H1 (cell line): ENCODE measurements around the gene SNCAIP. TPM values are rescaled to one million over a fixed set of nuclear protein-coding genes. Genes with fewer than 3 reads are reported as not detected.

ENCODE experiments used
- CTCF ChIA-PET: fragments of 300-600 bp; sonication (Branson Sonifier 250); formaldehyde crosslinking; loops from one replicate; lab custom pipeline; 2021; ENCODE audit not compliant: partially characterized antibody; lab: Charles Lee
- POLR2A ChIA-PET: fragments of 300-600 bp; sonication (Branson Sonifier 250); formaldehyde crosslinking; loops from one replicate; lab custom pipeline; 2021; ENCODE audit warnings: inconsistent platforms; ENCODE audit not compliant: partially characterized antibody; lab: Charles Lee
- DNase-seq, 2 experiments: peaks; one replicate each; pipeline versions ENCODE4 v3.0.0 to v3.0.0-alpha.2; 2010 to 2022; ENCODE audit warnings: low spot score in 2 of 2, low read depth in 1 of 2, mixed read lengths in 1 of 2
- FAIRE-seq: peaks from 2 replicates; lab custom pipeline; 2011; peaks lifted over from hg19 to GRCh38; lab: Jason Lieb, UNC
- H2AFZ ChIP-seq: 2 replicates; pipeline ENCODE4 v1.8.1; 2012; ENCODE audit warnings: low read length, inconsistent platforms
- H2AK5ac ChIP-seq: 2 replicates; pipeline ENCODE4 v1.6.1; 2013; ENCODE audit warnings: low read depth, low read length
- H2BK120ac ChIP-seq: replicated peaks from 2 replicates; pipeline ENCODE3; 2013; ENCODE audit warnings: low read depth, low read length, inconsistent platforms
- H2BK12ac ChIP-seq: 2 replicates; pipeline ENCODE4 v1.6.1; 2013; ENCODE audit warnings: low read depth, low read length
- H2BK15ac ChIP-seq: 2 replicates; pipeline ENCODE4 v1.6.1; 2013; ENCODE audit warnings: low read length
- H2BK20ac ChIP-seq: 2 replicates; pipeline ENCODE4 v1.6.1; 2013; ENCODE audit warnings: low read length
- H2BK5ac ChIP-seq: 2 replicates; pipeline ENCODE4 v1.6.1; 2013; ENCODE audit warnings: low read depth, low read length
- H3K14ac ChIP-seq: 2 replicates; pipeline ENCODE4 v1.6.1; 2013; ENCODE audit warnings: inconsistent platforms; ENCODE audit not compliant: insufficient read length
- H3K18ac ChIP-seq: 2 replicates; pipeline ENCODE4 v1.6.1; 2013; ENCODE audit warnings: low read length; ENCODE audit errors: extremely low read depth
- H3K23ac ChIP-seq: 2 replicates; pipeline ENCODE4 v1.6.1; 2013; ENCODE audit warnings: inconsistent platforms; ENCODE audit not compliant: insufficient read length
- H3K23me2 ChIP-seq: 2 replicates; pipeline ENCODE4 v1.6.1; 2013; ENCODE audit warnings: low read depth, low read length
- H3K27ac ChIP-seq: 2 replicates; pipeline ENCODE4 v1.6.1; 2011; ENCODE audit warnings: low read depth, low read length, inconsistent platforms
- H3K27me3 ChIP-seq, 4 experiments: replicated peaks in 1 of 4; 1 replicate in 1 of 4; 2 replicates in 3 of 4; pipeline versions ENCODE4 v1.6.1 to v1.8.1; 2011 to 2013; ENCODE audit warnings: low read length in 3 of 4, mild to moderate bottlenecking in 3 of 4, inconsistent platforms in 2 of 4, mixed read lengths in 2 of 4, moderate library complexity in 1 of 4; ENCODE audit not compliant: control insufficient read depth in 3 of 4, insufficient read depth in 3 of 4; ENCODE audit errors: extremely low read depth in 1 of 4
- H3K36me3 ChIP-seq, 4 experiments: 2 replicates each; pipeline versions ENCODE4 v1.6.1 to v1.8.1; 2011 to 2013; ENCODE audit warnings: mild to moderate bottlenecking in 4 of 4, low read length in 3 of 4, moderate library complexity in 2 of 4, control low read depth in 1 of 4, inconsistent platforms in 1 of 4; ENCODE audit not compliant: insufficient read depth in 4 of 4, control insufficient read depth in 2 of 4
- H3K4ac ChIP-seq: replicated peaks from 2 replicates; pipeline ENCODE3; 2013; ENCODE audit warnings: low read length, low read depth, mixed read lengths, inconsistent platforms; ENCODE audit not compliant: insufficient read length
- H3K4me1 ChIP-seq, 4 experiments: replicated peaks in 1 of 4; 1 replicate in 1 of 4; 2 replicates in 3 of 4; pipeline versions ENCODE4 v1.6.1 to v1.8.1; 2011 to 2013; ENCODE audit warnings: low read length in 3 of 4, inconsistent platforms in 2 of 4, mixed read lengths in 1 of 4; ENCODE audit not compliant: insufficient read depth in 4 of 4, control insufficient read depth in 3 of 4
- H3K4me2 ChIP-seq, 2 experiments: 2 replicates each; pipeline versions ENCODE4 v1.6.1 to v1.8.1; 2011 to 2013; ENCODE audit warnings: low read depth in 2 of 2, low read length in 2 of 2, control low read depth in 1 of 2, inconsistent platforms in 1 of 2, mild to moderate bottlenecking in 1 of 2; ENCODE audit not compliant: insufficient read depth in 1 of 2
- H3K4me3 ChIP-seq, 4 experiments: fragments of 200-600, 300-600 bp in 1 of 4; sonication (generic), shearing (Covaris generic), sonication (Bioruptor Twin) in 1 of 4; 2 replicates each; pipeline versions ENCODE4 v1.5.1 to v1.8.1; 2011 to 2016; ENCODE audit warnings: low read length in 4 of 4, low read depth in 3 of 4, control low read depth in 2 of 4, inconsistent platforms in 2 of 4, mild to moderate bottlenecking in 2 of 4, mixed read lengths in 1 of 4, moderate library complexity in 1 of 4; ENCODE audit not compliant: insufficient read depth in 2 of 4; ENCODE audit errors: extremely low read depth in 1 of 4
- H3K56ac ChIP-seq: replicated peaks from 2 replicates; pipeline ENCODE3; 2013; ENCODE audit warnings: low read depth, mild to moderate bottlenecking, mixed read lengths, low read length, inconsistent platforms; ENCODE audit not compliant: insufficient read length
- H3K79me1 ChIP-seq: 2 replicates; pipeline ENCODE4 v1.6.1; 2013; ENCODE audit warnings: low read depth, low read length, control low read depth
- H3K79me2 ChIP-seq, 2 experiments: 2 replicates each; pipeline versions ENCODE4 v1.6.1 to v1.8.1; 2012 to 2013; ENCODE audit warnings: low read length in 2 of 2, mild to moderate bottlenecking in 2 of 2, inconsistent platforms in 1 of 2; ENCODE audit not compliant: insufficient read depth in 2 of 2, control insufficient read depth in 1 of 2
- H3K9ac ChIP-seq, 4 experiments: replicated peaks in 1 of 4; 1 replicate in 1 of 4; 2 replicates in 3 of 4; pipeline versions ENCODE4 v1.6.1 to v1.8.1; 2011 to 2013; ENCODE audit warnings: low read depth in 3 of 4, low read length in 3 of 4, control low read depth in 2 of 4, mild to moderate bottlenecking in 2 of 4, moderate library complexity in 2 of 4, inconsistent platforms in 1 of 4; ENCODE audit errors: extremely low read depth in 1 of 4
- H3K9me3 ChIP-seq, 2 experiments: 2 replicates each; pipeline versions ENCODE4 v1.6.1 to v1.8.1; 2012 to 2013; ENCODE audit warnings: mild to moderate bottlenecking in 2 of 2, moderate library complexity in 2 of 2, control low read depth in 1 of 2, inconsistent platforms in 1 of 2, low read depth in 1 of 2, low read length in 1 of 2, mixed read lengths in 1 of 2; ENCODE audit not compliant: insufficient read depth in 2 of 2
- H4K20me1 ChIP-seq, 2 experiments: replicated peaks in 1 of 2; 2 replicates each; pipeline versions ENCODE3 to v1.8.1; 2011 to 2013; ENCODE audit warnings: inconsistent platforms in 2 of 2, low read length in 2 of 2, mild to moderate bottlenecking in 1 of 2; ENCODE audit not compliant: insufficient read depth in 2 of 2, control insufficient read depth in 1 of 2
- H4K5ac ChIP-seq: 2 replicates; pipeline ENCODE4 v1.6.1; 2013; ENCODE audit warnings: low read length, low read depth, mixed read lengths, inconsistent platforms; ENCODE audit not compliant: insufficient read length
- H4K8ac ChIP-seq: 2 replicates; pipeline ENCODE4 v1.8.0; 2013; ENCODE audit warnings: mild to moderate bottlenecking, moderate library complexity, low read length, inconsistent platforms; ENCODE audit not compliant: insufficient read depth; ENCODE audit errors: extremely low read depth
- H4K91ac ChIP-seq: replicated peaks from 2 replicates; pipeline ENCODE3; 2013; ENCODE audit warnings: low read length, mixed read lengths, inconsistent platforms; ENCODE audit not compliant: insufficient read length
- BCL11A ChIP-seq, 2 experiments: IDR thresholded peaks; one replicate each; pipeline ENCODE4 v1.6.1; 2011; ENCODE audit warnings: low read depth in 2 of 2, low read length in 2 of 2, mild to moderate bottlenecking in 2 of 2
- CBX8 ChIP-seq: fragments of 300-800, 300-1000 bp; sonication (generic); IDR thresholded peaks from 2 replicates; pipeline ENCODE4 v1.7.1; 2016; ENCODE audit warnings: low read depth, low read length, borderline replicate concordance
- EP300 ChIP-seq, 2 experiments: IDR thresholded peaks; 1 replicate in 1 of 2; 2 replicates in 1 of 2; pipeline ENCODE4 v1.6.1; 2011 to 2012; ENCODE audit warnings: low read depth in 2 of 2, low read length in 2 of 2, mild to moderate bottlenecking in 2 of 2, borderline replicate concordance in 1 of 2, inconsistent platforms in 1 of 2, moderate library complexity in 1 of 2
- HDAC2 ChIP-seq, 2 experiments: fragments of 300-600 bp in 1 of 2; sonication (generic) in 1 of 2; IDR thresholded peaks; 2 replicates each; pipeline ENCODE4 v1.6.1; 2011 to 2012; ENCODE audit warnings: low read depth in 2 of 2, low read length in 2 of 2, mild to moderate bottlenecking in 2 of 2, moderate library complexity in 2 of 2, borderline replicate concordance in 1 of 2, inconsistent platforms in 1 of 2
- SAP30 ChIP-seq: fragments of 300-600 bp; sonication (generic); IDR thresholded peaks from 2 replicates; pipeline ENCODE4 v1.7.1; 2012; ENCODE audit warnings: low read length, moderate library complexity, mild to moderate bottlenecking, inconsistent platforms; ENCODE audit not compliant: insufficient read depth, insufficient replicate concordance
- SIN3A ChIP-seq, 2 experiments: IDR thresholded peaks in 1 of 2; conservative IDR thresholded peaks in 1 of 2; 2 replicates each; pipeline ENCODE4 v1.6.1; 2011 to 2012; ENCODE audit warnings: low read length in 2 of 2, improper control_type of control experiment in 1 of 2, low read depth in 1 of 2, mild to moderate bottlenecking in 1 of 2
- TCF12 ChIP-seq: IDR thresholded peaks from 2 replicates; pipeline ENCODE4 v1.6.1; 2011; ENCODE audit warnings: low read depth, mild to moderate bottlenecking, low read length
- WGBS, 2 experiments: shearing (Covaris generic) in 1 of 2; methylation state at CpG; one replicate each; pipeline versions ENCODE4 v1.1.6 to v1.1.7; 2013 to 2015; ENCODE audit warnings: low lambda C conversion rate in 2 of 2, mixed read lengths in 2 of 2, inconsistent platforms in 1 of 2, low coverage in 1 of 2, missing lambda C conversion rate in 1 of 2; ENCODE audit not compliant: insufficient replicate concordance in 2 of 2, insufficient coverage in 1 of 2, insufficient read length in 1 of 2; ENCODE audit errors: extremely low coverage in 1 of 2, missing lambda C conversion rate in 1 of 2; 5-methylcytosine and 5-hydroxymethylcytosine counted together
- polyA plus RNA-seq, 7 experiments: library from polyadenylated mRNA; depleted of rRNA in 3 of 7; stranded (reverse) in 5 of 7; unstranded in 2 of 7; fragments of >200 nt in 5 of 7; fragments of 200-250 nt in 2 of 7; gene quantifications; 1 replicate in 5 of 7; 2 replicates in 1 of 7; 4 replicates in 1 of 7; pipeline versions ENCODE4 v1.2.1 to v1.2.3, GENCODE V29; 2011 to 2013; ENCODE audit warnings: missing spikeins in 2 of 7, mixed read lengths in 2 of 7
- total RNA-seq: library from RNA; stranded (reverse); fragmentation: NEBNext Ultra II Directional; extraction: Animal tissue kit (Norgen Biotek cat#: 25700); gene quantifications from 2 replicates; pipeline ENCODE4 v1.2.1, GENCODE V29; 2021
- TF ChIP-seq, protein P1 (sequence below): IDR thresholded peaks from 2 replicates; pipeline ENCODE4 v1.6.1; 2011; ENCODE audit warnings: low read length, improper control_type of control experiment

The SNCAIP gene
- total and polyA plus RNA-seq, 2 of the 8 experiments (the other 6 are each of a cell fraction or from before 2014, with no cell fraction given): 3.9 to 9.0 TPM

GRCh38 chr5:122413722-122414121 is 101.7 kb downstream of the SNCAIP start:
- Histone ChIP-seq H4K5ac (no peak overlapping the region), H2AFZ (no peak overlapping the region), H3K27ac (no peak overlapping the region), H3K56ac (no peak overlapping the region), H2BK120ac (no peak overlapping the region), H4K20me1 (no peaks in the 10 kb centered on the region), H3K79me1 (no peaks in the 10 kb centered on the region; the same call in 1 of the 2 replicates), H2AK5ac (no peak overlapping the region), H4K91ac (no peak overlapping the region), H3K18ac (no peak overlapping the region), H2BK20ac (no peak overlapping the region), H2BK15ac (no peak overlapping the region), H3K36me3 (no peaks in the 10 kb centered on the region), H2BK5ac (no peak overlapping the region), H3K79me2 (no peaks in the 10 kb centered on the region), H3K4me1 (peaks cover 0 to 2% (median 1%) of the 10 kb centered on the region in 4 experiments; a peak in 2 of 7 replicates), H4K8ac (no peak overlapping the region), H3K23me2 (no peaks in the 10 kb centered on the region), H3K4me2 (no peak overlapping the region), H3K27me3 (no peaks in the 10 kb centered on the region), H3K23ac (no peak overlapping the region), H3K4me3 (no peak overlapping the region), H2BK12ac (no peak overlapping the region), H3K4ac (no peak overlapping the region), H3K9me3 (no peaks in the 10 kb centered on the region), H3K9ac (no peak overlapping the region), H3K14ac (no peak overlapping the region)
- CTCF ChIA-PET: interaction anchor here (0.6 to 3.8 kb wide), 15 partner anchors 10 to 504 kb away, joined by 3 to 21 read pairs (median 3); no protein-coding TSS in a partner anchor
- 100% methylated on average over 3 of the region's 3 CpGs; no CpG with 5 or more reads in 1 of the 2 experiments for WGBS, 2 experiments
- POLR2A ChIA-PET: interaction anchor here (0.6 kb wide), 1 partner anchor 105 kb away, joined by 3 read pairs; no protein-coding TSS in a partner anchor
- DNase-seq (no peak), FAIRE-seq (no peak)
- no peak for TF ChIP-seq BCL11A (IDR thresholded peaks at IDR 0.05; ENCODE audit: low read depth in 2 of 2, low read length in 2 of 2)
- no peak for TF ChIP-seq SAP30
- no peak for TF ChIP-seq SIN3A (conservative IDR thresholded peaks at IDR 0.05 in 1 of 2, IDR thresholded peaks at IDR 0.05 in 1 of 2; ENCODE audit: low read depth in 1 of 2, low read length in 2 of 2)
- TF ChIP-seq CBX8: no peak
- TF ChIP-seq EP300 (IDR thresholded peaks at IDR 0.05; ENCODE audit: borderline replicate concordance in 1 of 2, low read depth in 2 of 2, low read length in 2 of 2): no peak
- TF ChIP-seq, protein P1, sequence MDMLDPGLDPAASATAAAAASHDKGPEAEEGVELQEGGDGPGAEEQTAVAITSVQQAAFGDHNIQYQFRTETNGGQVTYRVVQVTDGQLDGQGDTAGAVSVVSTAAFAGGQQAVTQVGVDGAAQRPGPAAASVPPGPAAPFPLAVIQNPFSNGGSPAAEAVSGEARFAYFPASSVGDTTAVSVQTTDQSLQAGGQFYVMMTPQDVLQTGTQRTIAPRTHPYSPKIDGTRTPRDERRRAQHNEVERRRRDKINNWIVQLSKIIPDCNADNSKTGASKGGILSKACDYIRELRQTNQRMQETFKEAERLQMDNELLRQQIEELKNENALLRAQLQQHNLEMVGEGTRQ: no peak
- no peak for TF ChIP-seq TCF12
- no peak for TF ChIP-seq HDAC2 (IDR thresholded peaks at IDR 0.05; ENCODE audit: borderline replicate concordance in 1 of 2, low read depth in 2 of 2, low read length in 2 of 2)
